Chondrocyte (in vitro differentiated cells): ENCODE measurements around the gene BCL11B. TPM values are rescaled to one million over a fixed set of nuclear protein-coding genes. Genes with fewer than 3 reads are reported as not detected.

Source experiments
- DNase-seq: peaks from one replicate; pipeline ENCODE4 v3.0.0; 2021; ENCODE audit warnings: mixed read lengths, low spot score
- H3K27ac Mint-ChIP-seq: one replicate; pipeline ENCODE4 v1.8.0; 2021; ENCODE audit warnings: mild to moderate bottlenecking, moderate library complexity, mixed read lengths; ENCODE audit not compliant: unreplicated experiment
- H3K27me3 Mint-ChIP-seq: 2 replicates; pipeline ENCODE4 v1.8.0; 2021; ENCODE audit warnings: low read depth, mixed read lengths
- H3K36me3 Mint-ChIP-seq: 2 replicates; pipeline ENCODE4 v1.8.0; 2021; ENCODE audit warnings: low read depth, mixed read lengths
- H3K4me1 Mint-ChIP-seq: 2 replicates; pipeline ENCODE4 v1.8.0; 2021; ENCODE audit warnings: low read depth, mild to moderate bottlenecking, mixed read lengths
- H3K4me3 Mint-ChIP-seq: one replicate; pipeline ENCODE4 v1.8.0; 2021; ENCODE audit warnings: mild to moderate bottlenecking, moderate library complexity, mixed read lengths; ENCODE audit not compliant: unreplicated experiment
- H3K9me3 Mint-ChIP-seq: 2 replicates; pipeline ENCODE4 v1.8.0; 2021; ENCODE audit warnings: low read depth, mixed read lengths
- total RNA-seq: library from RNA; stranded (reverse); gene quantifications from 3 replicates; pipeline ENCODE4 v1.2.1, GENCODE V29; 2021
- TF ChIP-seq, protein P1 (sequence below): fragments of 200-600 bp; sonication (generic); IDR thresholded peaks from 2 replicates; pipeline ENCODE4 v1.5.0; 2021; ENCODE audit warnings: antibody characterized with exemption, mild to moderate bottlenecking, moderate library complexity

Gene BCL11B
- total RNA-seq, 1 donor from 2014 or later: 0.17 TPM

DNA sequence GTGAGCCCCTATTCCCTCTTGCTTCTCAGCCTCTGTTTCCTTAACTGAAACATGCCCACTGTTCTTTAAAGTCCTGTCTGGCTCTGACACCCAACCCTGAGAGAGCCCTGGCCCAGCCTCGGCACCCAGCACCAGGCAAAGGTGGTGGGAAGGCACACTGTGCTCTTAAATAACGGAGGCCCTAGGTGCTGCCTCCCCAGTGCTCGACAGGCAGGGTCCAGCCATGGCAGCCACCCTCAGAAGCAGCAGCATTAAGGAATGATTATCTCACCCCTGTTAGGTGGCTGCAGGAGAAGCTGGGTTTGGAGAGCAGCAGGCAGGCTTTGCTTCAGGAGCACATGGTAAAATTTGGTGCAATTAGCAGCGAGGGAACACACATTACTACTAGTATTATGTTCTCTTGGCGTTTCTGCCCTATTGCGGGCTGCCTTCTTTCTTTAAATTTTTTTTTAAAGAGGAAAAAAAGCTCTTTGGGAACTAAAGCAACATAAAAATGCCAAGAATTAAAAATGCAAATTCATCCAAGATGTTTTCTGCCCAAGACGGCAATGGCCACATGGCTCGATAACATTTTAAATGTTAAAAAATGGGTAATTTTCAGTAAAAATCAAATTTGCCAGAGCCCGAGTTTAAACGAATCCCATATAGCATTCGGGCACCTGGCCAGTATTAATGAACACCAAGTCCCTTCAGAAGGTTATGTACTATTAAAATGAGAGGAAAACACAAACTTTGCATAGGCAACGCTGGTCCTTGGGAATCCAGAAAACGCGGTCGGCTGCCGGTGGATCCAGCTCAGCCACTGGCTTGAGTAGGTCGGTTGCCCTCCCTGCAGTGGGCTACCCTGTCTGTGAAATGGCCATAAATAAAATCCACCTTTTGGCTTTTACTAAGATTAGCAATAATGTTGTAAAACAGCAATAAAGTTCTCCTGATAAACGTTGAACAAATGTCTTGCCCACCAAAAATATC, 152.2 kb downstream of the BCL11B start:
- TF ChIP-seq, protein P1, sequence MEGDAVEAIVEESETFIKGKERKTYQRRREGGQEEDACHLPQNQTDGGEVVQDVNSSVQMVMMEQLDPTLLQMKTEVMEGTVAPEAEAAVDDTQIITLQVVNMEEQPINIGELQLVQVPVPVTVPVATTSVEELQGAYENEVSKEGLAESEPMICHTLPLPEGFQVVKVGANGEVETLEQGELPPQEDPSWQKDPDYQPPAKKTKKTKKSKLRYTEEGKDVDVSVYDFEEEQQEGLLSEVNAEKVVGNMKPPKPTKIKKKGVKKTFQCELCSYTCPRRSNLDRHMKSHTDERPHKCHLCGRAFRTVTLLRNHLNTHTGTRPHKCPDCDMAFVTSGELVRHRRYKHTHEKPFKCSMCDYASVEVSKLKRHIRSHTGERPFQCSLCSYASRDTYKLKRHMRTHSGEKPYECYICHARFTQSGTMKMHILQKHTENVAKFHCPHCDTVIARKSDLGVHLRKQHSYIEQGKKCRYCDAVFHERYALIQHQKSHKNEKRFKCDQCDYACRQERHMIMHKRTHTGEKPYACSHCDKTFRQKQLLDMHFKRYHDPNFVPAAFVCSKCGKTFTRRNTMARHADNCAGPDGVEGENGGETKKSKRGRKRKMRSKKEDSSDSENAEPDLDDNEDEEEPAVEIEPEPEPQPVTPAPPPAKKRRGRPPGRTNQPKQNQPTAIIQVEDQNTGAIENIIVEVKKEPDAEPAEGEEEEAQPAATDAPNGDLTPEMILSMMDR: no peak
- Mint-ChIP-seq H3K9me3 (peaks cover 4% of the 10 kb centered on the region), H3K4me1 (peaks cover 5% of the 10 kb centered on the region), H3K4me3 (no peak overlapping the region), H3K27ac (no peak overlapping the region), H3K36me3 (no peaks in the 10 kb centered on the region), H3K27me3 (peaks cover 49% of the 10 kb centered on the region)
- DNase-seq: no peak

Other genes with a start within 250 kb of the BCL11B start
- gene SETD3, start 208.7 kb upstream of the BCL11B start, total RNA-seq: 54.2 to 55.1 TPM (median 54.5 TPM) in 3 replicates
- gene CCNK, start 209.2 kb upstream of the BCL11B start, total RNA-seq: 57.3 to 62.3 TPM (median 62.3 TPM) in 3 replicates